Type B pancreatic cell (in vitro differentiated cells): Measurements from ENCODE around the gene FAU. TPM values are rescaled to one million over a fixed set of nuclear protein-coding genes. Genes with fewer than 3 reads are reported as not detected.
A peak's percentile ranks its signal among the peaks of the same experiment; 100 is the strongest.

Source experiments
- DNase-seq: peaks from one replicate; pipeline ENCODE4 v3.0.0; 2021; ENCODE audit warnings: mixed read lengths; ENCODE audit not compliant: unreplicated experiment; ENCODE audit errors: extremely low spot score
- H3K27ac Mint-ChIP-seq: 2 replicates; pipeline ENCODE4 v1.8.0; 2021; ENCODE audit warnings: mild to moderate bottlenecking, mixed read lengths
- H3K27me3 Mint-ChIP-seq: 2 replicates; pipeline ENCODE4 v1.8.0; 2021; ENCODE audit warnings: mixed read lengths
- H3K36me3 Mint-ChIP-seq: 2 replicates; pipeline ENCODE4 v1.8.0; 2021; ENCODE audit warnings: mixed read lengths
- H3K4me1 Mint-ChIP-seq: one replicate; pipeline ENCODE4 v1.8.0; 2021; ENCODE audit warnings: mixed read lengths; ENCODE audit not compliant: unreplicated experiment
- H3K4me3 Mint-ChIP-seq: 2 replicates; pipeline ENCODE4 v1.8.0; 2021; ENCODE audit warnings: mild to moderate bottlenecking, mixed read lengths
- H3K9me3 Mint-ChIP-seq: 2 replicates; pipeline ENCODE4 v1.8.0; 2021; ENCODE audit warnings: mixed read lengths
- total RNA-seq: library from RNA; stranded (reverse); gene quantifications from 2 replicates; pipeline ENCODE4 v1.2.1, GENCODE V29; 2021; ENCODE audit warnings: low replicate concordance
- TF ChIP-seq, protein P1 (sequence below): fragments of 200-600 bp; sonication (generic); conservative IDR thresholded peaks from 2 replicates; pipeline ENCODE4 v1.5.0; 2021; ENCODE audit warnings: antibody characterized with exemption, mild to moderate bottlenecking

FAU gene
- total RNA-seq, 1 donor from 2014 or later: 758 TPM

DNA sequence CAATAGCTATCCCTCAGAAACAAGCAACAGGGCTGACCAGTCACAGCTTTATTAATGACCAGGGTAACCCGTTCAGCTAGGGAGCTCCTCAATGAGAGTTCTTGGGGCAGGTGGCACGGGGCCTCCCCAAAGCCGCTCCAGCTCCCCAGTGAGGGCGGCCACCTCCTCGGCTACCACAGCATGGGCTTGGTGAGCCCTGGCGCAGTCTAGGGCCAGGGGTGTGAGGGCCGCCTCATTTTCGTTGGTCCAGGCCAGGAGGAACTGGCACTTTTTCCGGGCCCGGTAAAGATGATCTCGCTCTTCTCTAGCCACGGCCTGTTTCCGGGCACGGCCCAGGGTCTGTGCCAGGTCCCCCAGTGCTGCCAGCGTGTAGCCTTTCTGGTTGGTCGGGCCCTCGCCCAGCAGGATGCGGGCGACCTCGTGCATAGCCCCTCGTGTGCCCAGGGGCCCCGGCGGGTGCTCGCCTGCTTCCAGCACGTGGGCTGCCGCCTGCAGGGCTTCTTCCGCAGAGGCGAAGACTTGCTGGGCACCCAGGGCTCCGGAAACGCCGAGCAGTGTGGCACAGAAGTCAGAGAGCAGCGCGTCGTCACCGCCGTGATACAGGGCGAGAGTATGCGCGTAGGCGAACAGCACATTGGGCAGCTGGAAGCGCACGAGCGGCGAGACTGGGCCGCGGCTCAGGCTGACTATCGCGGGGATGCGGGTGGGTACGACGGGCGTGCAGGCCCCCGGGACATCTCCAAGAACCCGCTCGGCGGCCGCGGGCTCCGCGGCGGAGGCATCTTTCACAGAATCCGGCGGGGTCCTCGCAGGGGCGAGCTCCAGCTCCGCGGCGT, 5.3 kb downstream of the FAU start:
- no peaks in the 10 kb centered on the region for H3K9me3 Mint-ChIP-seq
- no peak for DNase-seq
- peaks cover 7% of the 10 kb centered on the region for H3K27me3 Mint-ChIP-seq
- peaks cover 16% of the 10 kb centered on the region for H3K4me1 Mint-ChIP-seq
- H3K4me3 Mint-ChIP-seq: peak overlapping the region; percentile 92
- peak overlapping the region; percentile 78 for H3K27ac Mint-ChIP-seq
- TF ChIP-seq, protein P1, sequence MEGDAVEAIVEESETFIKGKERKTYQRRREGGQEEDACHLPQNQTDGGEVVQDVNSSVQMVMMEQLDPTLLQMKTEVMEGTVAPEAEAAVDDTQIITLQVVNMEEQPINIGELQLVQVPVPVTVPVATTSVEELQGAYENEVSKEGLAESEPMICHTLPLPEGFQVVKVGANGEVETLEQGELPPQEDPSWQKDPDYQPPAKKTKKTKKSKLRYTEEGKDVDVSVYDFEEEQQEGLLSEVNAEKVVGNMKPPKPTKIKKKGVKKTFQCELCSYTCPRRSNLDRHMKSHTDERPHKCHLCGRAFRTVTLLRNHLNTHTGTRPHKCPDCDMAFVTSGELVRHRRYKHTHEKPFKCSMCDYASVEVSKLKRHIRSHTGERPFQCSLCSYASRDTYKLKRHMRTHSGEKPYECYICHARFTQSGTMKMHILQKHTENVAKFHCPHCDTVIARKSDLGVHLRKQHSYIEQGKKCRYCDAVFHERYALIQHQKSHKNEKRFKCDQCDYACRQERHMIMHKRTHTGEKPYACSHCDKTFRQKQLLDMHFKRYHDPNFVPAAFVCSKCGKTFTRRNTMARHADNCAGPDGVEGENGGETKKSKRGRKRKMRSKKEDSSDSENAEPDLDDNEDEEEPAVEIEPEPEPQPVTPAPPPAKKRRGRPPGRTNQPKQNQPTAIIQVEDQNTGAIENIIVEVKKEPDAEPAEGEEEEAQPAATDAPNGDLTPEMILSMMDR: no peak
- peaks cover 15% of the 10 kb centered on the region for H3K36me3 Mint-ChIP-seq

DNA sequence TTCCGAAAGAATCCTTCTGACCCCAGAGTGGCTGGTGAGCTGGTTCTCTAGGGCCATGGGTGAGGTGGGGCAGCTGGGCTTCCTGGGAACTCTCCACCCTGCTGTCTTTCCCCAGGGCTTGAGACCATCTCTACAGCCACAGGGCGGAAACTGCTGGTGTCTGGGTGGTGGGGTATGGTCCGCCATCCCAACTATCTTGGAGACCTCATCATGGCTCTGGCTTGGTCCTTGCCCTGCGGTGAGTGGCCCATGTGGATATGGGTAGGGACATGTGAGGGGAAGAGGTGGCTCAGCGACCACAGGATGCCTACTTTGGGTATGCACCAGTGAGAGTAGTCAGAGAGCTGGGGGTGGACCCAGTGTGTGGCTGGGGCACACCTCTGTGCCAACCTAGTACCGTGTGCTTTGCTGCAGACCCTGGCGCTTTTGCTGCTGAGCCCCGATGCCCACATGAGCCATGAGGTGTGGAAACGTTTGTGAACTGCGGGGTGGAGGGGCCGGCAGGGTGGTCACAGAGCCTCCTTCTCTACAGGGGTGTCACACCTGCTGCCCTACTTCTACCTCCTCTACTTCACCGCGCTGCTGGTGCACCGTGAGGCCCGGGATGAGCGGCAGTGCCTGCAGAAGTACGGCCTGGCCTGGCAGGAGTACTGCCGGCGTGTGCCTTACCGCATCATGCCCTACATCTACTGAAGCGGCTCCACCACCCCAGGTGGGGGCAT, 6.4 kb downstream of the FAU start:
- H3K36me3 Mint-ChIP-seq: peaks cover 9% of the 10 kb centered on the region
- no peak for DNase-seq
- peaks cover 7% of the 10 kb centered on the region for H3K27me3 Mint-ChIP-seq
- peaks cover 19% of the 10 kb centered on the region for H3K4me1 Mint-ChIP-seq
- TF ChIP-seq, protein P1: no peak
- no peak overlapping the region for H3K27ac Mint-ChIP-seq
- peak overlapping the region; percentile 92 for H3K4me3 Mint-ChIP-seq
- no peaks in the 10 kb centered on the region for H3K9me3 Mint-ChIP-seq

DNA sequence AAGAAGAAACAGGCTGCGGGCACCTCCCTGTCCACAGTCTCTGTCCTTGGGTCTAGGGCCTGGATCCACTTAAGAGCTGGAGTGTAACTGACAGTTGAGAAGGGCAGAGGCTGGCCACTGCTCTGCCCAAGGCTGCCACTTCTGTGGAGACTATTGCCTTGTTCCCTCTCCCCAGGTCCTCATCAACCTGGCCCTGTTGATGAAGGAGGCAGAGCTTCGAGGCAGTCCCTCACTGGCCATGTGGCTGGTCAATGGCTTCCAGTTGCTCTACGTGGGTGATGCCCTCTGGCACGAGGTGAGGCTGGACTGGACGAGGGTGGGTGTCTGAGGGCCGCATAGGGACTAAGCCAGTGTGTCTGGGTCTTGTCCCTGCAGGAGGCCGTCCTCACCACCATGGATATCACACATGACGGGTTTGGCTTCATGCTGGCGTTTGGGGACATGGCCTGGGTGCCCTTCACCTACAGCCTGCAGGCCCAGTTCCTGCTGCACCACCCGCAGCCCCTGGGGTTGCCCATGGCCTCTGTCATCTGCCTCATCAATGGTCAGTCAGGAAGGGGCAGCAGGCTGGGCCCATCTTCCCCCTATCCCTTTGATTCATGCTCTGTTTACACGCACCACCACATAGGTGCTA, 7.3 kb downstream of the FAU start:
- TF ChIP-seq, protein P1: no peak
- Mint-ChIP-seq H3K27me3 (peaks cover 7% of the 10 kb centered on the region), H3K9me3 (no peaks in the 10 kb centered on the region), H3K36me3 (peaks cover 9% of the 10 kb centered on the region), H3K27ac (peak overlapping the region; percentile 91), H3K4me1 (peaks cover 24% of the 10 kb centered on the region), H3K4me3 (peak overlapping the region; percentile 92)
- no peak for DNase-seq

DNA sequence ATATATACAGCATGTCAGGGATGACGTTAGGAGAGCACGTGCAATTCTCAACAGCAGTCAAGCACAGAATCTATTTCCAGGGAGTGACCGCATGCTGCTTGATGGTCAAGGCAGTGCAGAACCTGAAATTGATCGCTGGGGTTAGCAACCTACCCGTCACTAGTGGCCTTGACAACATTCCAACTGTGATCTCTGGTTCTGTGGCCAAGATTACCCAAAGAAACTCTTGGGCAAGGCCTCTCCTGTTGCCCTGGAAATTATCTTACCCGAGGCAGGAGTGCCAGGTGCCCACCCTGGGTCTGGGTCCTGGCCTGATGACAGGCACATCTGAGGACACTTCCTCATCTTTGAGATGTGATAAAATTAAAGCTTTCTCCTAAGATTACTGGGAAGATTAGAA, 8.1 kb downstream of the FAU start:
- H3K36me3 Mint-ChIP-seq: peaks cover 9% of the 10 kb centered on the region
- peaks cover 7% of the 10 kb centered on the region for H3K27me3 Mint-ChIP-seq
- H3K9me3 Mint-ChIP-seq: no peaks in the 10 kb centered on the region
- no peak for DNase-seq
- TF ChIP-seq, protein P1: no peak
- H3K4me3 Mint-ChIP-seq: peak overlapping the region; percentile 87
- peak overlapping the region; percentile 91 for H3K27ac Mint-ChIP-seq
- H3K4me1 Mint-ChIP-seq: peaks cover 24% of the 10 kb centered on the region

DNA sequence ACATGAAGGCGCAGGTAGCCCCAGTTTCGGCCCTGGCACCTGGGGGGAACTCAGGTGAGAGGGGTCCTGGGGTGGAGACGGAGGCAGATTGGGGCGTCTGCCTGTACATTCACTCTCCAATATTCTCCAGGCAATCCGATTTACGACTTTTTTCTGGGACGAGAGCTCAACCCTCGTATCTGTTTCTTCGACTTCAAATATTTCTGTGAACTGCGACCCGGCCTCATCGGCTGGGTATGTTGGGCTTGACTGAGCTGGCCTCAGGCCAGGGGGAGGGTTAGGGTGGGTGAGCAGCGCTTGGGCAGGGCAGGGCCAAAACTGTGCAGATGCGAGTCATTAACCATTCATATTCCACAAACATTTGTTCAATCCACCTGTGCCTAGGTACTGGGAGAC, 8.6 kb downstream of the FAU start:
- peak overlapping the region; percentile 87 for H3K4me3 Mint-ChIP-seq
- peak overlapping the region; percentile 91 for H3K27ac Mint-ChIP-seq
- TF ChIP-seq, protein P1: no peak

More for the DNA sequence above, 8.6 kb downstream of the FAU start:
- peaks cover 24% of the 10 kb centered on the region for H3K4me1 Mint-ChIP-seq
- H3K27me3 Mint-ChIP-seq: peaks cover 7% of the 10 kb centered on the region
- no peak for DNase-seq
- peaks cover 6% of the 10 kb centered on the region for H3K36me3 Mint-ChIP-seq
- H3K9me3 Mint-ChIP-seq: no peaks in the 10 kb centered on the region
